Aorta (tissue), 5 donors: ENCODE results near the gene ARAP1. TPM values are rescaled to one million over a fixed set of nuclear protein-coding genes. Genes with fewer than 3 reads are reported as not detected.

Experiments
- ATAC-seq: fragments of 200-7000 bp; cut with Tn5 transposase; one replicate; pipeline ENCODE4 v1.9.1; 2022; ENCODE audit warnings: moderate library complexity; ENCODE audit not compliant: low FRiP score
- DNase-seq, 2 donors: peaks; one replicate each; pipeline ENCODE4 v3.0.0-alpha.2; 2020
- H3K27ac ChIP-seq, 2 donors: one replicate each; pipeline ENCODE4 v1.5.1; 2013; ENCODE audit warnings: low read length in 2 of 2, mild to moderate bottlenecking in 2 of 2, moderate library complexity in 2 of 2, control low read depth in 1 of 2, inconsistent platforms in 1 of 2, low read depth in 1 of 2
- H3K27me3 ChIP-seq, 2 donors: one replicate each; pipeline ENCODE4 v1.6.1; 2013; ENCODE audit warnings: control low read depth in 1 of 2, low read length in 1 of 2, mild to moderate bottlenecking in 1 of 2, moderate library complexity in 1 of 2; ENCODE audit not compliant: insufficient read depth in 2 of 2, control insufficient read depth in 1 of 2
- H3K36me3 ChIP-seq, 2 donors: one replicate each; pipeline ENCODE4 v1.6.1; 2013; ENCODE audit warnings: control low read depth in 1 of 2, low read length in 1 of 2, mild to moderate bottlenecking in 1 of 2; ENCODE audit not compliant: insufficient read depth in 2 of 2, control insufficient read depth in 1 of 2
- H3K4me1 ChIP-seq, 2 donors: one replicate each; pipeline ENCODE4 v1.6.1; 2013; ENCODE audit warnings: low read length in 2 of 2, control low read depth in 1 of 2, mild to moderate bottlenecking in 1 of 2, moderate library complexity in 1 of 2; ENCODE audit not compliant: insufficient read depth in 2 of 2, control insufficient read depth in 1 of 2
- H3K4me3 ChIP-seq, 2 donors: one replicate each; pipeline ENCODE4 v1.5.1; 2013; ENCODE audit warnings: low read length in 2 of 2, control low read depth in 1 of 2, mild to moderate bottlenecking in 1 of 2
- H3K9me3 ChIP-seq: one replicate; pipeline ENCODE4 v1.6.1; 2013; ENCODE audit warnings: mild to moderate bottlenecking, low read length; ENCODE audit not compliant: control insufficient read depth
- WGBS, 2 donors: extraction: QIAGEN DNeasy Blood & Tissue Kit; methylation state at CpG; one replicate each; pipeline ENCODE4 v1.1.7; 2013; 5-methylcytosine and 5-hydroxymethylcytosine counted together
- intact Hi-C, 2 donors: fragments of 100-400 bp; cut with DNase I; formaldehyde crosslinking; loops; one replicate each; pipeline versions ENCODE4 v1.14.2 to v1.15.0; 2022
- microRNA-seq, 2 donors: library from miRNA; unstranded; fragments of <30 nt; microRNA quantifications; one replicate each; pipeline ENCODE4 v1.2.0, GENCODE V29; 2020
- polyA plus RNA-seq, 2 donors: library from polyadenylated mRNA; stranded (reverse); fragments of 200-250 nt; gene quantifications; one replicate each; pipeline ENCODE4 v1.2.3, GENCODE V29; 2013
- total RNA-seq, 2 donors: library from RNA; stranded (reverse); fragmentation: NEBNext Ultra II Directional; extraction: Animal tissue kit (Norgen Biotek cat#: 25700); gene quantifications; one replicate each; pipeline ENCODE4 v1.2.1, GENCODE V29; 2021
- donor health status: healthy with polysubstance abuse.
- donor health status: Bipolar disorder and iron deficiency.
- donor health status: DM: no; HTN: no; CAD: no.
- donor health status: DM: no; HTN: no; CAD: no.
- donor health status: DM: yes; HTN: yes; CAD: no.

The ARAP1 gene
- total and polyA plus RNA-seq, 4 donors, result 30.8 to 166 (median 66.4) TPM

GRCh38 chr11:72635933-72636332, 116.3 kb downstream of the ARAP1 start:
- Histone ChIP-seq H3K36me3 (no peaks in the 10 kb centered on the region), H3K4me3 (no peak overlapping the region), H3K4me1 (no peaks in the 10 kb centered on the region), H3K27me3 (no peaks in the 10 kb centered on the region), H3K9me3 (no peaks in the 10 kb centered on the region), H3K27ac (no peak overlapping the region)
- intact Hi-C loops, result no loop called here
- WGBS, 2 donors, result 88 to 89% methylated on average over 6 of the region's 6 CpGs
- DNase-seq (no peak), ATAC-seq (no peak)

DNA sequence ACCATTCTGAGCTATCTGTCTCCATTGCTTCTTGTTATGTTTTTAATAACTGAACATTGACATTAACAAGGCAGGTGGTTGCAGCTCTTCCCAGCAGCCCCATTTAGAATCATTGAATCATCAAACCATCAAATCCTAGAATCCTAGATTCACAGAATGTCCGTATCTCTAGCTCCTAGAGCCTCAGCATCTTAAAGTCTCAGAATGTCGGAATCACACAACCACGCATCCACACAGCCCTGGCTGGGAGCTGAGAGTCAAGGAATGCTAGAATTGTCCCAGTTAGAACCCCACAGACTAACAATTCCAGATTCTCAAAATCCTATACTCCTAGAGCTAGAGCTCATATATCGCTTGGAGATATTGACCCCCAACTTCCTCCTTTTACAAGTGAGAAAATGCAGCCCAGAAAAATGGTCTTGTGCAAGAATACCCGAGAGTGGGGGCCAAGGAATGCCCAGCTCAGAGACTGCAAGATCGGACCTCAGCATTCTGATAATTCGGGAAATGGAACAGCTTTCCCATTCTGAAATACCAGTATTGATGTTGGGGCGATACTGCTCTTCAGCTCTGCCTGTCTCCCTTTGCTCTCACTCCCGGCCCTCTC, 116.8 kb downstream of the ARAP1 start:
- Histone ChIP-seq H3K4me3 (no peak overlapping the region), H3K27me3 (no peaks in the 10 kb centered on the region), H3K36me3 (no peaks in the 10 kb centered on the region), H3K9me3 (no peaks in the 10 kb centered on the region), H3K4me1 (no peaks in the 10 kb centered on the region), H3K27ac (no peak overlapping the region)
- intact Hi-C loops, result no loop called here
- DNase-seq (no peak), ATAC-seq (no peak)
- 91 to 94% methylated on average over 9 of the region's 9 CpGs for WGBS, 2 donors

Small RNAs within 50 kb of the gene (microRNA-seq; reads per million reads assigned to microRNA genes)
- 0 reads per million in 2 donors for gene MIR4692

Other genes with a start within 250 kb of the ARAP1 start
- 10 to 100 TPM; 53.7 to 80.8 TPM for gene PDE2A, start 78.0 kb downstream of the ARAP1 start, total RNA-seq
- gene PDE2A, start 78.0 kb downstream of the ARAP1 start, polyA plus RNA-seq, result under 1 TPM; 0.38 to 0.64 TPM
- 10 to 100 TPM; 17.7 to 30.7 TPM for gene STARD10, start 41.6 kb upstream of the ARAP1 start, total RNA-seq
- 100 to 1,000 TPM in 1 of 2 donors, 10 to 100 TPM in 1; 49.6 to 129 TPM for gene STARD10, start 41.6 kb upstream of the ARAP1 start, polyA plus RNA-seq
- 10 to 100 TPM; 31.1 to 74.8 TPM for gene ATG16L2, start 62.0 kb upstream of the ARAP1 start, total RNA-seq
- gene ATG16L2, start 62.0 kb upstream of the ARAP1 start, polyA plus RNA-seq, result 10 to 100 TPM in 1 of 2 donors, 1 to 10 TPM in 1; 4.9 to 47.7 TPM